NCI-H82 treated with DMSO at 0.1 percent for 48 hours (cell line): ENCODE measurements around the gene LMBRD1.
"Not testable (repeated sequence)": the region's sequence is repeated elsewhere in the genome, so short reads cannot be mapped to it uniquely, and the experiment has no call there.

Experiments
- DNase-seq: peaks from one replicate; lab custom pipeline; 2025; ENCODE audit not compliant: unreplicated experiment; lab: John Stamatoyannopoulos, UW

The LMBRD1 gene

GRCh38 chr6:69756366-69756765 lies 40.4 kb downstream of the LMBRD1 start:
- no peak for DNase-seq

GRCh38 chr6:69735027-69735426 lies 61.8 kb downstream of the LMBRD1 start:
- DNase-seq: no peak

- DNase-seq: no peak
Measured at GRCh38 chr6:69732640-69733039, 64.2 kb downstream of the LMBRD1 start.

- no peak for DNase-seq
Measured at GRCh38 chr6:69732045-69732444, 64.8 kb downstream of the LMBRD1 start.

GRCh38 chr6:69729870-69730449 lies 66.8 kb downstream of the LMBRD1 start:
- peak; percentile 7 for DNase-seq

GRCh38 chr6:69722683-69723082 lies 74.1 kb downstream of the LMBRD1 start:
- no peak for DNase-seq

- DNase-seq: no peak
Measured at GRCh38 chr6:69719602-69720193, 77.1 kb downstream of the LMBRD1 start.

- DNase-seq: no peak
Measured at GRCh38 chr6:69706724-69707123, 90.1 kb downstream of the LMBRD1 start.

- no peak for DNase-seq
Measured at GRCh38 chr6:69705954-69706353, 90.9 kb downstream of the LMBRD1 start.

GRCh38 chr6:69704916-69705315 lies 91.9 kb downstream of the LMBRD1 start:
- DNase-seq: no peak

- no peak for DNase-seq
Measured at GRCh38 chr6:69699655-69700054, 97.2 kb downstream of the LMBRD1 start.

- no peak for DNase-seq
Measured at GRCh38 chr6:69696273-69696672, 100.5 kb downstream of the LMBRD1 start.

- no peak for DNase-seq
Measured at GRCh38 chr6:69693762-69694161, 103.0 kb downstream of the LMBRD1 start.

GRCh38 chr6:69690986-69691385 lies 105.8 kb downstream of the LMBRD1 start:
- no peak for DNase-seq

GRCh38 chr6:69680302-69680701 lies 116.5 kb downstream of the LMBRD1 start:
- peak; percentile 40 for DNase-seq

- no peak for DNase-seq
Measured at GRCh38 chr6:69673298-69673697, 123.5 kb downstream of the LMBRD1 start.

- no peak for DNase-seq
Measured at GRCh38 chr6:69668916-69669315, 127.9 kb downstream of the LMBRD1 start.

GRCh38 chr6:69666779-69667178 lies 130.0 kb downstream of the LMBRD1 start:
- not testable (repeated sequence) for DNase-seq

GRCh38 chr6:69665437-69665836 lies 131.4 kb downstream of the LMBRD1 start:
- no peak for DNase-seq

- DNase-seq: no peak
Measured at GRCh38 chr6:69664551-69664950, 132.3 kb downstream of the LMBRD1 start.

GRCh38 chr6:69663215-69663614 lies 133.6 kb downstream of the LMBRD1 start:
- no peak for DNase-seq

- DNase-seq: no peak
Measured at GRCh38 chr6:69650703-69651102, 146.1 kb downstream of the LMBRD1 start.

GRCh38 chr6:69647726-69648125 lies 149.1 kb downstream of the LMBRD1 start:
- DNase-seq: no peak
